GM19463 (cell line): Measurements from ENCODE around the gene SPATS2L.

Source experiments
- ATAC-seq: cut with Tn5 transposase; IDR thresholded peaks from one replicate; pipeline ENCODE4 v1.9.1; 2021; ENCODE audit warnings: mild to moderate bottlenecking, moderate library complexity; ENCODE audit not compliant: unreplicated experiment

SPATS2L gene

GRCh38 chr2:200461846-200462710, 155.6 kb downstream of the SPATS2L start:
- no peak for ATAC-seq

DNA sequence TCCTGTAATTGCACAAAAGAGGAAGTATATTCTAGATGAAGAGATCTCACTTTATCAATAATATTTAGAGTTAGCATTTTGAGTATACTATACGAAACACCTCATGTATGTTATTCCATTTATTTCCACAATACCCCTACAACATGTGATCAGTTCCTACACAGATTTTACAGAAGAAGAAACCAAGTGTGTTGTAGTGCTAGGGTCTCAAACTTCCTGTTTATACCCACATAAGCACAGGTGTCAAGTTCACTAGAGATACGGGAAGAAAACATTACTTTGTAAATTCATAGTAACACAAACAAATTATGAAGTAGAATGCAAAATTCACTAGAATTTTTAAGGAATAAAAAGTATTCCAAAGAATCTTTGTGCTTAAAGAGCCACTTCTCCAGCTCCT, 157.0 kb downstream of the SPATS2L start:
- ATAC-seq = no peak

DNA sequence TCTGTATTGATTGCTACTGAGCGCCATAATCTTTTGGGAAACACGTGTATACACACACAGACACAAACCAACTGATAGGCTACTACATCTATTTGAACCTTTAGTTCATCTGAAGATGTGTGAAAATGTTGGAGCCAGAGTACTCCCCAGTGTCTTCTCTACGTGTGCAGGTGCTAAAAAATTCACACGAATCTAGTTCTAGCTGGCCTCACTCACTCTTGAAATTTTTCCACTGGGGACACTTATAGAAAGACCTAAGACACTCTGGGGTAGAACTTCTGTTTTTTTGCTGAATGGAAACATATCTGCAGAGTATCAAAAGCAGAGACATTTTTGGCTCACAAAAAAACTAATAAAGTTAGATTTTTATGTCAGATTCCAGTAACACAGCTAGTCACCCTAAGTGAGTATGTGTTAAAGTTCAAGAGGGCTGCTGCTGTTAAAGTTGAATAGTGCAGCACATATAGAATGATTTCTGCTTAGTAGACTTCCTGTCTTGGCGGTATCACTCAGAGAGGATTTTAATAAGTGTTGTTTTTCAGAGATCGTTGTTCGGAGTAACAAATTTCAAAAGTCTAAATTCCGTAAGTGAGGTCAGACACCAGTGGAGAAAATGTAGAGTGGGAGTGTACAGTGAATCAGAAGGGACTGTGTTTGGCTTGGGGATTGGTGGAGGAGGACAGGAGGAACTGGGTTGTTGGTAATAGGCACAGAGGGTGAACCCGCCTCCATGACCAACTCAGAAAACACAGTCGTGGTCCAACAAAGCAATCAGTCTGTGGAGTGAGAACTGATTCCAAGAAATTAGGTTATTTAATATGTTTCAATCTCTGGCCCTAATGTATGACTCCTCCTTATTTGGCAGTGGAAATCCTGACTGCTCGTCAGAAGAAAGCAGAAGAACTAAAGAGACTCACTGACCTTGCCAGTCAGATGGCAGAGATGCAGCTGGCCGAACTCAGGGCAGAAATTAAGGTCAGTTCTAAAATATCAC, 160.2 kb downstream of the SPATS2L start:
- ATAC-seq = peak; percentile 16

DNA sequence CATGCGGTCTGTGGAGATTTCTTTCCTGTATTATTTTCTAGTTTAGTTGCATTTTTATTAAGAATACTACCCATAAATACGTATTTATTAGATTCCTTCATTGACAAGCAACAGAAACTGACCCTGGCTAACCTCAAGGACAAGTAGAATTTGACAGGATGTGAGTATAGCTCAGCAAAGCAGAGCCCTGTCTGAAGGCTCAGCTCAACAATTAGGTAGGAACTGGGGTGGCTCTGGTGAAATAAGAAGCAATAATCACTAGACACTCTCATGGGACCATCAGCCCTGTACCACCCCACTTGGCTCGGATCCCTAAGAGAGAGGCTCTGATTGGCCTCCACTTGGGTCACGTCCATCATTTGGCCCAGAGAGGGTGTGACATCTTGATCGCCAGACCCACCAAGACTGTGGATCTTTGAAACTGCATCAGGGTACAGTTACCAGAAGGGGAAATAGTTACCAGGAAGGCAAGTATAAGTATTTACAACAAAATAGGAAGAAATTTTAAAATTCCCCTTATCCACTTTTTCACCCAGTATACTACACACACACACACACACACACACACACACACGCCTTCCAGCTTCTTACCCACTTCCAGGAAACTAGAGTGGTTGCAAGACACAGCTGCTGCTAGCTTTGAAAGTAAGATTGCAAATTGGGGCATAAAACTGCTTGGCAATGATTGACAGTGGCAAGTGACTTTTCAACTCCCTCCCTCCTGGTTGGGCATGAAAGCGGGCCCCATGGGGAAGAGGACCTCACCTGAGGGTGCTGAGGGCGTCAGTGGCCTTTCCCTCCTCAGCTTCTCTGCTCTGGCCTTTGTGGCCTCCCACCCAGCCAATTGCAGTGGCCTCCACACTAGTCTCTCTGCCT, 161.6 kb downstream of the SPATS2L start:
- ATAC-seq = no peak

DNA sequence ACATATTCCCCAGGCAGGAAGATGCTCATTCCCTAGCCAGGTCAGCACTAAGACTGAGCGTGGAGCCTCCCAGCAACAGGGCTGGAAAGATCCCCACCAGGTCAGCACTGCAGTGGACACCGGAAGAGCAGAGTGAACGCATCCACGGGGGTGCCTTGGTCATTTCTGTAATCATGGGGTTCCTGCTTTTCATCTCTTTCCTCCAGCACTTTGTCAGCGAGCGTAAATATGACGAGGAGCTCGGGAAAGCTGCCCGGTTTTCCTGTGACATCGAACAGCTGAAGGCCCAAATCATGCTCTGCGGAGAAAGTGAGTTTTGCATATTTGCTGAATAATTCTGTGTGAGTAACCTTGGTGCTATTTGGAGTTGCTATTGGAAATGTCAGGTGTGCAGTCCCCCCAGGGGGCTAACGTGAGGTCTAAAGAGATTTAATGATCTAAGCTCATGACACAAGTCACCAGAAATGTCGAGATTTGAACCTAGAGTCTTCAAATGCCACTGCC, 163.3 kb downstream of the SPATS2L start:
- ATAC-seq = no peak

- ATAC-seq = no peak
Measured at GRCh38 chr2:200470230-200470629, 163.7 kb downstream of the SPATS2L start.

DNA sequence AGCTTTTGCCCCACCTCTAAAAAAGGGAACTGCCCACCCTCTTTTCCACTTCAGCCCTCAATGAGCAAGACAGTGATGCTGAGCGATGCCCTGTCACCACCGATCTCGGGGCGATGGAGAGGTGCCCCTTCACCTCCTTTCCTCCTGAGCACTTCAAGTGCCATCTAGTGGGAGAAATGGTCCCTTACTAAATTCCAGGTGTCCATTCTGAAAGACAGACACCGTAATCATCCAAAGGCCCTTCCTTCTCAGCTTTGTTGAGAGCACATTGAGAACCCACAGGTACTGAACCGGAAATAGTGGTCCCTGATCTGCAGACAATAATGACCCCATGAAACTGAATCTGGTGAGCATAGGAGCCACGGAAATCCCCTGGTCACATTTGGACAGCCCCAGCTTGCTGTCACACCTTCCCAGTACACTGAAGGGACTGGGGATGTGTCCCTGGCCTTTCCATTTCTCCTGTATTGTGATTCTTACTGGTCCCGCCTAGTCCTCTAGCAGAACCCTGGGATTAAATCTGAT, 164.9 kb downstream of the SPATS2L start:
- ATAC-seq = peak; percentile 68

DNA sequence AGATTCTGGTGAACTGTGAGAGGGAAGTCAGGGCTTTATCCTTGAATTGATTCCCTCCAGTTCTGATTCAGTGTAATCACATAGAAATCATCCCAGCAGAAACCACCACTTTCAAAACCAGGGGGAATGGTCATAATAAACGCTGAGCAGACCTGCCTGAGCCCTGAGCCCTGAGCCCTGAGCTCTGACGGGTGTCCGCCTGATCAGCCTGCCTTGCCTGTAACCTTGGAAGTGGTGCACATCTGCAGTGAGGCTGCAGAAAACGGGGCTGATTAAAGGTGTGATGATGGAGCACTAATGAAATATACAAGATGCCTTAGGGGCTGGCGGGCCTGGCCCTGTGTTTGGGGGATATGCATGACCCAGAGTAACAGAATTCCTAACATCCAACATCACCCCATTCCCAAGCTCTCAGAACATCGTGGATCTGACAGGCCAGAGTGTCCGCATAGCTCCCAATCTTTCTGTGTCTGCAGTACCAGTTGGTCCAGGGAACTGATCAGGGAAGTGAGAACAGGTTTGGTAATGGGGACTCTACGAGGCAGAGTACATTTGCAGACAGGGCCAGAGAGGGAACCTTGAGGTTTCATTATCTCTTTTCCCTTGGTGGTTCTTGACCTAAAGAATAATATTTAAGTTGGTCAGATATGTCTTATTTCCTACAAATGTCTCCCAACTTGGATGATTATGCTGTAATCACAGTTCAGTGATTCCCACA, 165.6 kb downstream of the SPATS2L start:
- peak; percentile 2 for ATAC-seq

GRCh38 chr2:200472853-200473464, 166.5 kb downstream of the SPATS2L start:
- peak; percentile 35 for ATAC-seq

DNA sequence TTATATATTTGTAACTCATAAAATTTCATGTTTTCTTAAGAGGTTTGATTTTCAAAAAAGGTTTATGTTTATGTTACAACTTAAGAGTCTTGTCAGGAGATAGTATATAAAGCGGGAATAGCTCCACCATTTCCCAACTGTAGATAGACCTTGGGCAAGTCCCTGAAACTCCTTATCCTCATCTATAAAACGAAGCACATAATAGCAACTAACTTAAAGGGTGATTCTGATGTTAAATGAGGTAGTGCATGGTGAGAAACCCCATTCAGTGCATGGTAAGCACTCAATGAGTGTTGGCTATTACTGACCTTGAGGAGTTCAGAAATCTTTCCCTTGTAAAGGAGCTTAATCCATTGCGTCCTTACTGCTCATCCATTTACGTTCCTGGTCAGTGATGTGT, 169.3 kb downstream of the SPATS2L start:
- no peak for ATAC-seq

DNA sequence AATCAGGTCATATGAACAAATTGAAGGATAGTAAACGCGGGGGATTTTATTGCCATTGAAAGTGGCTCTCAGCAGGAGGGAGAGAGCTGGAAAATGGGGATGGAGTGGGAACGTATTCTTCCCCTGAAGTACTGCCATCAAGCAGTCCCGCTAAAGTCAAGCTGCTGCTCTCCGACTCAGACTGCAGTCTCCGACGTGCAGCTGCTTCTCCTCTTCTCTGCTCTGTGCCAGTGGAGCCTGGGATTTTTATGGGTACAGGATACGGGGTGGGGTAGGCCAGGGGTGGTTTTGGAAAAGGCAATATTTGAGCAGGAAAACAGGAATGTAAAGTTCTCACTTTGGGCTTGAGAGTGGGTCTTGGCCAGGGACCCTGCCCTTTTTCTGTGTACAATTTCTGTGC, 170.3 kb downstream of the SPATS2L start:
- no peak for ATAC-seq

DNA sequence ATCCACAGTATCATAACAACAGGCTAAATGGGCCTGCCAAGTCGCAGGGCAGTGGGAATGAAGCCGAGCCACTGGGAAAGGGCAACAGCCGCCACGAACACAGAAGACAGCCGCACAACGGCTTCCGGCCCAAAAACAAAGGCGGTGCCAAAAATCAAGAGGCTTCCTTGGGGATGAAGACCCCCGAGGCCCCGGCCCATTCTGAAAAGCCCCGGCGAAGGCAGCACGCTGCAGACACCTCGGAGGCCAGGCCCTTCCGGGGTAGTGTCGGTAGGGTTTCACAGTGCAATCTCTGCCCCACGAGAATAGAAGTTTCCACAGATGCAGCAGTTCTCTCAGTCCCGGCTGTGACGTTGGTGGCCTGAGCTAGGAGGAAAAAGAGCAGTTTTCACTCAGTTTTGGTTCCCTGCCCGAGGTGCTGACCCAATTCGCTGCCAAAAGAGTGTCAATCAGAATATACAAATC, 171.2 kb downstream of the SPATS2L start:
- ATAC-seq = no peak

GRCh38 chr2:200479692-200480265, 173.3 kb downstream of the SPATS2L start:
- no peak for ATAC-seq

DNA sequence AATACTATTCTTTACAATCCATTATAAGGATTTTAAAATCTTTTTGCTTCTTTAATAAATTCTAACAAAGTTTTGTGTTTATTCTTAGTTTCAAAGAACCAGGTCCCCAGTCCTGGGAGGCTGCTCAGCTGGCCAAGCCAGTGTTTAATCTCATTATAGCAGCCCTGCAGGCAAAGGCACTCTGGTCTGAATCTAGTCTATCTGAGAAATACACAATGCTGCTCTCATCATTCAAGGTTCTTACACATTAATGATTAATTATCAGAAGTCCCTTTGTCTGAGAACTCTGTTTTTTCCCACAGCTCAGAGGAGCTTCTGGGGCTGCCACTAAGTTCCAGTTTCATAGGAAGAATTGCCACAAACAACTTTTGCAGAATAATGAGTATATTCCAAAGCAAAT, 175.7 kb downstream of the SPATS2L start:
- ATAC-seq = peak; percentile 61

GRCh38 chr2:200483729-200484198, 177.3 kb downstream of the SPATS2L start:
- peak; percentile 57 for ATAC-seq

DNA sequence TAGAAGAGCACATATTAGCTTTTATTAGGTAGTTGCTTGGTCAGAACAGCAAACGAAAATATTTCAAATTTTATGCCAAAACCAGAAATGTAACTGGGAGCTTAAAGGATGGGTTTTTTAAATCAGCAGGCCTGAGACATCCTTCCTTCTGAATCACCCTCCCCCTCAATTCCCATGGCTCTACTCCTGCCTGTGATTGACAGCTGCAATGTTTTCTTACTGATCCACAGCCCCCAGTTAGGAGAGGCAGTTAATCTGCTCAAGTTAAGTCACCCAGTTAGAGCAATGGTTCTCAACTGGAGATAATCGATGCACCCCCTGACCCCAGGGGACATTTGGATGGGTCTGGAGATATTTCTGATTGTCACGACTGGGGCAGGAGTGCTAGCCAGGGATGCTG, 178.4 kb downstream of the SPATS2L start:
- ATAC-seq = no peak

DNA sequence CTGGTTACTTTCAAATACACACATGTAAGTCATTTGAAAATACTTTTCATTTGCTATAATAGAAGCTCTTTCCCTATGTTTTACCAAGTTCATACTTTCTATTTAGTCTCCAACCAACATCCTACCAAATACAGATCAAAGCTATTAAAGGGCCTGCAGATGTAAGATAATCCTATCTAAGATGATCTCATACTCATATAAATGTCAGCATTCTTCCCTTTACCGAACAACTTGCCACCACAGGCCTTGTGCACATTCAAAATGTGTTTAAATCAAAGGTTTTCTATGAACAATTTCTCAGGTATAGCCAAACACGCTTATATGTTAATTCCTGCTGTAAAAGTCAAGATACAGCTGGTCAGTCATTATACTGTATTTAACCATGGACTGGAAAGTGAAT, 180.0 kb downstream of the SPATS2L start:
- ATAC-seq = no peak

GRCh38 chr2:200488169-200488568, 181.7 kb downstream of the SPATS2L start:
- ATAC-seq = no peak

GRCh38 chr2:200490001-200490400, 183.5 kb downstream of the SPATS2L start:
- ATAC-seq = no peak
